Upper lobe of right lung (tissue), 1 donor: Measurements from ENCODE around the gene PLEKHH3. TPM values are rescaled to one million over a fixed set of nuclear protein-coding genes. Genes with fewer than 3 reads are reported as not detected.

Source experiments
- ATAC-seq: fragments of 200-7000 bp; cut with Tn5 transposase; one replicate; pipeline ENCODE4 v1.9.1; 2020; ENCODE audit warnings: mild to moderate bottlenecking, moderate library complexity
- DNase-seq: peaks from one replicate; pipeline ENCODE4 v3.0.0-alpha.2; 2020
- H3K27ac ChIP-seq: fragments of 200-600 bp; one replicate; pipeline ENCODE4 v1.8.0; 2022
- H3K27me3 ChIP-seq: fragments of 200-600 bp; one replicate; pipeline ENCODE4 v1.8.0; 2022; ENCODE audit warnings: mild to moderate bottlenecking
- H3K36me3 ChIP-seq: fragments of 200-600 bp; one replicate; pipeline ENCODE4 v1.8.0; 2022
- H3K4me1 ChIP-seq: fragments of 200-600 bp; one replicate; pipeline ENCODE4 v1.8.0; 2022
- H3K4me3 ChIP-seq: fragments of 200-600 bp; one replicate; pipeline ENCODE4 v1.8.0; 2022; ENCODE audit warnings: mild to moderate bottlenecking
- H3K9me3 ChIP-seq: fragments of 200-600 bp; one replicate; pipeline ENCODE4 v1.8.0; 2022
- CTCF ChIP-seq: fragments of 200-600 bp; IDR thresholded peaks from one replicate; pipeline ENCODE4 v1.8.0; 2022; ENCODE audit warnings: antibody characterized with exemption
- intact Hi-C: fragments of 100-400 bp; cut with DNase I; formaldehyde crosslinking; loops from one replicate; pipeline ENCODE4 v1.11.0; 2022
- total RNA-seq: library from RNA; stranded (reverse); fragmentation: NEBNext Ultra II Directional; extraction: Animal tissue kit (Norgen Biotek cat#: 25700); gene quantifications from one replicate; pipeline ENCODE4 v1.2.1, GENCODE V29; 2021
- donor health status: DM: no; HTN: yes; CAD: no; lungs with severe emphysema.

The PLEKHH3 gene
- total RNA-seq, 1 donor from 2014 or later = 26.4 TPM

GRCh38 chr17:42694524-42694923 lies 17.7 kb upstream of the PLEKHH3 start:
- TF ChIP-seq CTCF = no peak
- Histone ChIP-seq H3K36me3 (peaks cover 43% of the 10 kb centered on the region), H3K4me3 (no peak overlapping the region), H3K4me1 (no peaks in the 10 kb centered on the region), H3K27ac (no peak overlapping the region), H3K27me3 (no peaks in the 10 kb centered on the region), H3K9me3 (no peaks in the 10 kb centered on the region)
- intact Hi-C loops = no loop called here
- no peak for ATAC-seq
- DNase-seq = no peak

DNA sequence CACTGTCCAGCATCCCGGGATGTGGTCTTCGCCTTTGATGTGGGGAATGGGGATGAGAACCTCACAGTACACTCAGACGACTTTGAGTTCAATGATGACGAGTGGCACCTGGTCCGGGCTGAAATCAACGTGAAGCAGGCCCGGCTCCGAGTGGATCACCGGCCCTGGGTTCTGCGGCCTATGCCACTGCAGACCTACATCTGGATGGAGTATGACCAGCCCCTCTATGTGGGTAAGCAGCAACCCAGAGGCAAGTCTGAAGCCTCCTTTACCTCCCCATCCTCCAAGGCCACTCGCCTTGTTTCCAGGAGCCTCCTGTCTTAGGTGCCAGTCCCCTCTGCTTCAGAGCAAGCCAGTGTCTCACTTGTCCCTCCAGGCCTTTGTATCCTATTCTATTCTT lies 15.7 kb upstream of the PLEKHH3 start:
- H3K36me3 ChIP-seq = peaks cover 30% of the 10 kb centered on the region
- H3K9me3 ChIP-seq = no peaks in the 10 kb centered on the region
- ATAC-seq (no peak), DNase-seq (no peak)
- no peak overlapping the region for H3K4me3 ChIP-seq
- no peaks in the 10 kb centered on the region for H3K27me3 ChIP-seq
- no peaks in the 10 kb centered on the region for H3K4me1 ChIP-seq
- TF ChIP-seq CTCF = no peak
- no peak overlapping the region for H3K27ac ChIP-seq
- intact Hi-C loops = no loop called here

DNA sequence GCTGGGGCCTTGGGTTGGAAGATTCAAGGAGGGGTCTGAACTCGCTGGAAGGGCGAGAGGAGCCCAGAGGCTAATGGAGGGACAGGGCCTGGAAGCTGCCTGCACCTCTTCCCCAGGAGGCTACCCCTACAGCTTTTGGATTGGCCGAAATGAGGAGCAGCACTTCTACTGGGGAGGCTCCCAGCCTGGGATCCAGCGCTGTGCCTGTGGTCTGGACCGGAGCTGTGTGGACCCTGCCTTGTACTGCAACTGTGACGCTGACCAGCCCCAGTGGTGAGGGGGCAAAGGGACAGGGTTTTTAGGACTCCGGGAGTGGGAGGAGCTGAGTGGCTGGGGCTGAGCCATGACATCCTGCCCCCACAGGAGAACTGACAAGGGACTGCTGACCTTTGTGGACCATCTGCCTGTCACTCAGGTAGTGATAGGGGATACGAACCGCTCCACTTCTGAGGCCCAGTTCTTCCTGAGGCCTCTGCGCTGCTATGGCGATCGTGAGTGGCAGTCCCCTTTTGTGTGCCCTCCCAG lies 14.3 kb upstream of the PLEKHH3 start:
- ATAC-seq (no peak), DNase-seq (no peak)
- Histone ChIP-seq H3K36me3 (peaks cover 16% of the 10 kb centered on the region), H3K4me1 (no peaks in the 10 kb centered on the region), H3K27me3 (no peaks in the 10 kb centered on the region), H3K9me3 (no peaks in the 10 kb centered on the region), H3K4me3 (no peak overlapping the region), H3K27ac (no peak overlapping the region)
- TF ChIP-seq CTCF = no peak
- intact Hi-C loops = no loop called here

DNA sequence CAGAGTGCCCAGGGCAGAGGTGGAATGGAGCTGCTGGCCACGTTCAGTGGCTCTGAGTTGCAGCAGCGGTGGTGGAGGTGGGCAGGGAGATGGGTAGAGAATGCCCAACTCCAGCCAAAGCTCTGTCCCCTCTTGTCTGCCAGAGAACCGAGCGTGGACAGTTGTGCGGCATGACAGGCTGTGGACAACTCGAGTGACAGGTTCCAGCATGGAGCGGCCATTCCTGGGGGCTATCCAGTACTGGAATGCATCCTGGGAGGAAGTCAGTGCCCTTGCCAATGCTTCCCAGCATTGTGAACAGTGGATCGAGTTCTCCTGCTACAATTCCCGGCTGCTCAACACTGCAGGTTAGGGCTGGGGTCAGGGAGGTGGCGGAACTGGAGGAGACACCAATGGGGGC lies 13.8 kb upstream of the PLEKHH3 start:
- intact Hi-C loops = no loop called here
- Histone ChIP-seq H3K4me1 (no peaks in the 10 kb centered on the region), H3K4me3 (no peak overlapping the region), H3K36me3 (peaks cover 11% of the 10 kb centered on the region), H3K27me3 (no peaks in the 10 kb centered on the region), H3K27ac (no peak overlapping the region), H3K9me3 (no peaks in the 10 kb centered on the region)
- no peak for TF ChIP-seq CTCF
- no peak for DNase-seq
- ATAC-seq = no peak

- H3K36me3 ChIP-seq = peaks cover under 1% of the 10 kb centered on the region
- no peak for TF ChIP-seq CTCF
- H3K4me3 ChIP-seq = no peak overlapping the region
- DNase-seq (no peak), ATAC-seq (no peak)
- H3K4me1 ChIP-seq = peaks cover 15% of the 10 kb centered on the region
- no peak overlapping the region for H3K27ac ChIP-seq
- intact Hi-C loops = no loop called here
- no peaks in the 10 kb centered on the region for H3K9me3 ChIP-seq
- H3K27me3 ChIP-seq = no peaks in the 10 kb centered on the region
Observed at GRCh38 chr17:42687707-42688320, 11.0 kb upstream of the PLEKHH3 start.
